Amniotic epithelial cell (primary cell): ENCODE data around the gene TMCO6.
"Not testable (repeated sequence)": the region's sequence is repeated elsewhere in the genome, so short reads cannot be mapped to it uniquely, and the experiment has no call there.

ENCODE experiments used
- DNase-seq: peaks from one replicate; pipeline ENCODE4 v3.0.0-alpha.2; 2010; ENCODE audit warnings: low read depth

TMCO6 gene

GRCh38 chr5:140639148-140639981 is at the start of gene TMCO6:
Gene TMCO6, plus strand, starts transcription at chr5:140639451. Its CDS starts 77 bp downstream, at chr5:140639528.
- DNase-seq: peak; percentile 90

GRCh38 chr5:140590861-140591260 is 48.4 kb upstream of the TMCO6 start:
- DNase-seq: no peak

GRCh38 chr5:140591747-140592372 is 47.4 kb upstream of the TMCO6 start:
- DNase-seq: peak; percentile 68

- not testable (repeated sequence) for DNase-seq
Observed at GRCh38 chr5:140593070-140593469, 46.2 kb upstream of the TMCO6 start.

- no peak for DNase-seq
Observed at GRCh38 chr5:140594169-140594568, 45.1 kb upstream of the TMCO6 start.

- no peak for DNase-seq
Observed at GRCh38 chr5:140595538-140596300, 43.5 kb upstream of the TMCO6 start.

GRCh38 chr5:140596321-140596741 is 42.9 kb upstream of the TMCO6 start:
- peak; percentile 77 for DNase-seq

- DNase-seq: no peak
Observed at GRCh38 chr5:140598836-140599235, 40.4 kb upstream of the TMCO6 start.

- DNase-seq: no peak
Observed at GRCh38 chr5:140600096-140600495, 39.2 kb upstream of the TMCO6 start.

GRCh38 chr5:140602147-140602546 is 37.1 kb upstream of the TMCO6 start:
- no peak for DNase-seq

GRCh38 chr5:140603446-140603698 is 35.9 kb upstream of the TMCO6 start:
- not testable (repeated sequence) for DNase-seq

- no peak for DNase-seq
Observed at GRCh38 chr5:140603734-140604133, 35.5 kb upstream of the TMCO6 start.

- no peak for DNase-seq
Observed at GRCh38 chr5:140605879-140606278, 33.4 kb upstream of the TMCO6 start.

- DNase-seq: peak; percentile 95
Observed at GRCh38 chr5:140607031-140607430, 32.2 kb upstream of the TMCO6 start.

GRCh38 chr5:140608722-140609121 is 30.5 kb upstream of the TMCO6 start:
- DNase-seq: no peak

GRCh38 chr5:140609126-140609525 is 30.1 kb upstream of the TMCO6 start:
- DNase-seq: no peak

GRCh38 chr5:140611020-140611521 is 28.2 kb upstream of the TMCO6 start:
- DNase-seq: peak; percentile 88

- no peak for DNase-seq
Observed at GRCh38 chr5:140622301-140622700, 16.9 kb upstream of the TMCO6 start.

- peak; percentile 55 for DNase-seq
Observed at GRCh38 chr5:140623061-140623460, 16.2 kb upstream of the TMCO6 start.

- DNase-seq: not testable (repeated sequence)
Observed at GRCh38 chr5:140624886-140625285, 14.4 kb upstream of the TMCO6 start.

GRCh38 chr5:140627972-140628371 is 11.3 kb upstream of the TMCO6 start:
- DNase-seq: no peak

GRCh38 chr5:140628711-140629110 is 10.5 kb upstream of the TMCO6 start:
- no peak for DNase-seq
